ENCODE data around the gene ZFYVE21.

- TF ChIP-seq POLR2AphosphoS5 (IDR thresholded peaks at IDR 0.05), result peak; percentile 14 to 37
- peak in 2 of 3 experiments; percentile 23 to 31 for TF ChIP-seq CTCF (IDR thresholded peaks at IDR 0.05)
These were observed 8.5 kb downstream of the ZFYVE21 start for GRCh38 chr14:103724116-103724515.
